Globus pallidus (tissue), 1 donor: ENCODE data around the gene ZNF521.

Experiments used
- DNase-seq: peaks from one replicate; pipeline ENCODE4 v3.0.0-alpha.2; 2015; ENCODE audit warnings: low spot score

Gene ZNF521

GRCh38 chr18:25351777-25352628 is at the start of gene ZNF521:
Gene ZNF521, minus strand, starts transcription at chr18:25352166. Its CDS starts 1,220 bp downstream, at chr18:25350946.
- peak; percentile 92 for DNase-seq

- DNase-seq, result no peak
These were observed 47.6 kb upstream of the ZNF521 start for GRCh38 chr18:25399554-25399953.

- no peak for DNase-seq
These were observed 40.2 kb upstream of the ZNF521 start for GRCh38 chr18:25392192-25392591.

GRCh38 chr18:25373432-25374179 is 21.6 kb upstream of the ZNF521 start:
- DNase-seq, result peak; percentile 5

- DNase-seq, result no peak
These were observed 18.4 kb upstream of the ZNF521 start for GRCh38 chr18:25370391-25370790.

- DNase-seq, result no peak
These were observed 13.3 kb upstream of the ZNF521 start for GRCh38 chr18:25365242-25365641.

- DNase-seq, result no peak
These were observed 12.8 kb upstream of the ZNF521 start for GRCh38 chr18:25364732-25365131.

- no peak for DNase-seq
These were observed 8.4 kb upstream of the ZNF521 start for GRCh38 chr18:25360301-25360899.

GRCh38 chr18:25353080-25353479 is 1.1 kb upstream of the ZNF521 start:
- no peak for DNase-seq

- no peak for DNase-seq
These were observed 651 bp upstream of the ZNF521 start for GRCh38 chr18:25352629-25353005.

GRCh38 chr18:25351280-25351775 is 638 bp downstream of the ZNF521 start:
- DNase-seq, result peak; percentile 42

- peak; percentile 65 for DNase-seq
These were observed 1.3 kb downstream of the ZNF521 start for GRCh38 chr18:25350489-25351251.

- no peak for DNase-seq
These were observed 2.0 kb downstream of the ZNF521 start for GRCh38 chr18:25349926-25350487.

GRCh38 chr18:25349131-25349925 is 2.6 kb downstream of the ZNF521 start:
- peak; percentile 57 for DNase-seq

GRCh38 chr18:25348386-25349130 is 3.4 kb downstream of the ZNF521 start:
- DNase-seq, result no peak

GRCh38 chr18:25346561-25346960 is 5.4 kb downstream of the ZNF521 start:
- DNase-seq, result no peak

GRCh38 chr18:25345081-25345866 is 6.7 kb downstream of the ZNF521 start:
- DNase-seq, result no peak

GRCh38 chr18:25341831-25342230 is 10.1 kb downstream of the ZNF521 start:
- no peak for DNase-seq

- no peak for DNase-seq
These were observed 11.2 kb downstream of the ZNF521 start for GRCh38 chr18:25340762-25341161.
